ENCODE results near the gene PBX3. TPM values are rescaled to one million over a fixed set of nuclear protein-coding genes. Genes with fewer than 3 reads are reported as not detected.

PBX3 gene
- total and polyA plus RNA-seq, 10 of the 15 experiments (the other 5 are each of a cell fraction or from before 2014, with no cell fraction given): 6.7 to 146 (median 22.2) TPM

- H3K4me3 ChIP-seq: no peak overlapping the region
- DNase-seq (ENCODE audit: low read depth, low spot score): no peak
- H3K9me3 ChIP-seq (replicated peaks; ENCODE audit: control insufficient read depth, insufficient read depth, low read length): no peaks in the 10 kb centered on the region
- no peak overlapping the region for H3K27ac ChIP-seq (ENCODE audit: control insufficient read depth, insufficient read depth)
- ChIA-PET SMC1A (ENCODE audit: uncharacterized antibody, unreplicated experiment) (interaction anchor here (1.2 to 1.3 kb wide), 2 partner anchors 11 to 20 kb away, joined by 3 read pairs; no protein-coding TSS in a partner anchor), RAD21 (ENCODE audit: unreplicated experiment) (no interaction called here), POLR2A (interaction anchor here (0.6 kb wide), 1 partner anchor 38 kb away, joined by 3 read pairs; no protein-coding TSS in a partner anchor), CTCF (no interaction called here)
- in situ Hi-C loops (cut with MboI): no loop called here
- intact Hi-C loops (cut with micrococcal nuclease; ENCODE audit: unreplicated experiment): no loop called here
- H3K79me2 ChIP-seq (ENCODE audit: control insufficient read depth, insufficient read depth, low read length): no peaks in the 10 kb centered on the region; the same call in none of the 2 replicates
- no peaks in the 10 kb centered on the region for H4K20me1 ChIP-seq (ENCODE audit: control insufficient read depth, insufficient read depth)
- H3K4me1 ChIP-seq (ENCODE audit: control insufficient read depth, insufficient read depth, low read length): no peaks in the 10 kb centered on the region
- 98% methylated on average over 8 of the region's 8 CpGs for WGBS (ENCODE audit: insufficient coverage, insufficient replicate concordance, low lambda C conversion rate, missing lambda C conversion rate)
- no peak overlapping the region for H2AFZ ChIP-seq (ENCODE audit: control insufficient read depth, low read depth, low read length)
- H3K36me3 ChIP-seq (ENCODE audit: control insufficient read depth in 2 of 2, insufficient read depth in 2 of 2, low read length in 1 of 2): peaks cover 0 to 4% of the 10 kb centered on the region in 2 experiments; a peak in 2 of 4 replicates
- no peaks in the 10 kb centered on the region for H3K27me3 ChIP-seq (replicated peaks in 1 of 2; ENCODE audit: control insufficient read depth in 2 of 2, insufficient read depth in 2 of 2, low read length in 1 of 2)
- no peak for FAIRE-seq
- H3K9ac ChIP-seq (ENCODE audit: control insufficient read depth, insufficient read depth, low read length): no peak overlapping the region
- no peak overlapping the region for H3K4me2 ChIP-seq (ENCODE audit: control insufficient read depth, insufficient read depth)
- no peak for ATAC-seq
- no TSS peak for BruUV-seq (replicated peaks)
- TF ChIP-seq NFYA (IDR thresholded peaks at IDR 0.05; ENCODE audit: borderline replicate concordance, low read depth, low read length) (no peak), STAT1 (conservative IDR thresholded peaks at IDR 0.05) (no peak), IKZF1 (conservative IDR thresholded peaks at IDR 0.05) (no peak), SRF (IDR thresholded peaks at IDR 0.05; ENCODE audit: low read depth in 2 of 2, low read length in 2 of 2) (no peak), LARP7 (IDR thresholded peaks at IDR 0.05) (no peak), PML (IDR thresholded peaks at IDR 0.05; ENCODE audit: low read length) (no peak), BRCA1 (IDR thresholded peaks at IDR 0.05; ENCODE audit: low read depth, low read length) (no peak), POLR2AphosphoS2 (IDR thresholded peaks at IDR 0.05; ENCODE audit: low read depth, low read length) (no peak), BHLHE40 (IDR thresholded peaks at IDR 0.05; ENCODE audit: borderline replicate concordance in 1 of 2, low read depth in 2 of 2, low read length in 1 of 2) (no peak), USF2 (IDR thresholded peaks at IDR 0.05; ENCODE audit: borderline replicate concordance, low read depth, low read length) (no peak), ZBTB4 (CRISPR knock-in tag; IDR thresholded peaks at IDR 0.05) (no peak), WRNIP1 (IDR thresholded peaks at IDR 0.05; ENCODE audit: borderline replicate concordance, low read depth, low read length) (no peak)
Observed at GRCh38 chr9:125915606-125916005, 168.4 kb downstream of the PBX3 start.
